Stimulated activated CD8-positive, alpha-beta memory T cell treated with anti-CD3 and anti-CD28 coated beads, Interleukin-2, amount 100 ng/mL, for 48 hours (primary cell): ENCODE measurements around the gene PON2.
"Not testable (repeated sequence)": the region's sequence is repeated elsewhere in the genome, so short reads cannot be mapped to it uniquely, and the experiment has no call there.

Source experiments
- DNase-seq, 2 donors: peaks; one replicate each; pipeline ENCODE4 v3.0.0-alpha.2; 2020; ENCODE audit warnings: low read depth in 2 of 2

PON2 gene

GRCh38 chr7:95434557-95435421 lies at the start of gene PON2:
PON2 (minus strand) TSS chr7:95435028; CDS start chr7:95434951, 77 bp downstream.
- DNase-seq, result peak; percentile 19 to 40

GRCh38 chr7:95482424-95482823 lies 47.6 kb upstream of the PON2 start:
- no peak for DNase-seq

- DNase-seq, result no peak
These were observed 46.7 kb upstream of the PON2 start for GRCh38 chr7:95481271-95482165.

GRCh38 chr7:95479992-95480624 lies 45.3 kb upstream of the PON2 start:
- DNase-seq, result no peak

GRCh38 chr7:95478272-95479037 lies 43.6 kb upstream of the PON2 start:
- no peak for DNase-seq

- peak; percentile 8 to 12 for DNase-seq
These were observed 42.2 kb upstream of the PON2 start for GRCh38 chr7:95476904-95477594.

GRCh38 chr7:95476072-95476847 lies 41.4 kb upstream of the PON2 start:
- no peak for DNase-seq

- DNase-seq, result no peak
These were observed 38.6 kb upstream of the PON2 start for GRCh38 chr7:95473276-95473985.

GRCh38 chr7:95472581-95473161 lies 37.8 kb upstream of the PON2 start:
- no peak for DNase-seq

- DNase-seq, result no peak
These were observed 36.2 kb upstream of the PON2 start for GRCh38 chr7:95471071-95471470.

- no peak for DNase-seq
These were observed 35.6 kb upstream of the PON2 start for GRCh38 chr7:95470452-95470851.

- no peak for DNase-seq
These were observed 35.0 kb upstream of the PON2 start for GRCh38 chr7:95469848-95470247.

GRCh38 chr7:95469187-95469586 lies 34.4 kb upstream of the PON2 start:
- DNase-seq, result no peak

- no peak for DNase-seq
These were observed 33.2 kb upstream of the PON2 start for GRCh38 chr7:95467912-95468607.

- not testable (repeated sequence) for DNase-seq
These were observed 25.8 kb upstream of the PON2 start for GRCh38 chr7:95460653-95461052.

- DNase-seq, result no peak
These were observed 23.1 kb upstream of the PON2 start for GRCh38 chr7:95457947-95458346.

- no peak for DNase-seq
These were observed 19.7 kb upstream of the PON2 start for GRCh38 chr7:95454438-95455045.

- DNase-seq, result no peak
These were observed 11.8 kb upstream of the PON2 start for GRCh38 chr7:95446618-95447017.
